H1 (cell line): ENCODE measurements around the gene MYBPC3. TPM values are rescaled to one million over a fixed set of nuclear protein-coding genes. Genes with fewer than 3 reads are reported as not detected.

Experiments used
- CTCF ChIA-PET: fragments of 300-600 bp; sonication (Branson Sonifier 250); formaldehyde crosslinking; loops from one replicate; lab custom pipeline; 2021; ENCODE audit not compliant: partially characterized antibody; lab: Charles Lee
- POLR2A ChIA-PET: fragments of 300-600 bp; sonication (Branson Sonifier 250); formaldehyde crosslinking; loops from one replicate; lab custom pipeline; 2021; ENCODE audit warnings: inconsistent platforms; ENCODE audit not compliant: partially characterized antibody; lab: Charles Lee
- DNase-seq, 2 experiments: peaks; one replicate each; pipeline versions ENCODE4 v3.0.0 to v3.0.0-alpha.2; 2010 to 2022; ENCODE audit warnings: low spot score in 2 of 2, low read depth in 1 of 2, mixed read lengths in 1 of 2
- FAIRE-seq: peaks from 2 replicates; lab custom pipeline; 2011; peaks lifted over from hg19 to GRCh38; lab: Jason Lieb, UNC
- H2AFZ ChIP-seq: 2 replicates; pipeline ENCODE4 v1.8.1; 2012; ENCODE audit warnings: low read length, inconsistent platforms
- H2AK5ac ChIP-seq: 2 replicates; pipeline ENCODE4 v1.6.1; 2013; ENCODE audit warnings: low read depth, low read length
- H2BK120ac ChIP-seq: replicated peaks from 2 replicates; pipeline ENCODE3; 2013; ENCODE audit warnings: low read depth, low read length, inconsistent platforms
- H2BK12ac ChIP-seq: 2 replicates; pipeline ENCODE4 v1.6.1; 2013; ENCODE audit warnings: low read depth, low read length
- H2BK15ac ChIP-seq: 2 replicates; pipeline ENCODE4 v1.6.1; 2013; ENCODE audit warnings: low read length
- H2BK20ac ChIP-seq: 2 replicates; pipeline ENCODE4 v1.6.1; 2013; ENCODE audit warnings: low read length
- H2BK5ac ChIP-seq: 2 replicates; pipeline ENCODE4 v1.6.1; 2013; ENCODE audit warnings: low read depth, low read length
- H3K14ac ChIP-seq: 2 replicates; pipeline ENCODE4 v1.6.1; 2013; ENCODE audit warnings: inconsistent platforms; ENCODE audit not compliant: insufficient read length
- H3K18ac ChIP-seq: 2 replicates; pipeline ENCODE4 v1.6.1; 2013; ENCODE audit warnings: low read length; ENCODE audit errors: extremely low read depth
- H3K23ac ChIP-seq: 2 replicates; pipeline ENCODE4 v1.6.1; 2013; ENCODE audit warnings: inconsistent platforms; ENCODE audit not compliant: insufficient read length
- H3K23me2 ChIP-seq: 2 replicates; pipeline ENCODE4 v1.6.1; 2013; ENCODE audit warnings: low read depth, low read length
- H3K27ac ChIP-seq: 2 replicates; pipeline ENCODE4 v1.6.1; 2011; ENCODE audit warnings: low read depth, low read length, inconsistent platforms
- H3K27me3 ChIP-seq, 4 experiments: replicated peaks in 1 of 4; 1 replicate in 1 of 4; 2 replicates in 3 of 4; pipeline versions ENCODE4 v1.6.1 to v1.8.1; 2011 to 2013; ENCODE audit warnings: low read length in 3 of 4, mild to moderate bottlenecking in 3 of 4, inconsistent platforms in 2 of 4, mixed read lengths in 2 of 4, moderate library complexity in 1 of 4; ENCODE audit not compliant: control insufficient read depth in 3 of 4, insufficient read depth in 3 of 4; ENCODE audit errors: extremely low read depth in 1 of 4
- H3K36me3 ChIP-seq, 4 experiments: 2 replicates each; pipeline versions ENCODE4 v1.6.1 to v1.8.1; 2011 to 2013; ENCODE audit warnings: mild to moderate bottlenecking in 4 of 4, low read length in 3 of 4, moderate library complexity in 2 of 4, control low read depth in 1 of 4, inconsistent platforms in 1 of 4; ENCODE audit not compliant: insufficient read depth in 4 of 4, control insufficient read depth in 2 of 4
- H3K4ac ChIP-seq: replicated peaks from 2 replicates; pipeline ENCODE3; 2013; ENCODE audit warnings: low read length, low read depth, mixed read lengths, inconsistent platforms; ENCODE audit not compliant: insufficient read length
- H3K4me1 ChIP-seq, 4 experiments: replicated peaks in 1 of 4; 1 replicate in 1 of 4; 2 replicates in 3 of 4; pipeline versions ENCODE4 v1.6.1 to v1.8.1; 2011 to 2013; ENCODE audit warnings: low read length in 3 of 4, inconsistent platforms in 2 of 4, mixed read lengths in 1 of 4; ENCODE audit not compliant: insufficient read depth in 4 of 4, control insufficient read depth in 3 of 4
- H3K4me2 ChIP-seq, 2 experiments: 2 replicates each; pipeline versions ENCODE4 v1.6.1 to v1.8.1; 2011 to 2013; ENCODE audit warnings: low read depth in 2 of 2, low read length in 2 of 2, control low read depth in 1 of 2, inconsistent platforms in 1 of 2, mild to moderate bottlenecking in 1 of 2; ENCODE audit not compliant: insufficient read depth in 1 of 2
- H3K4me3 ChIP-seq, 4 experiments: fragments of 200-600, 300-600 bp in 1 of 4; sonication (generic), shearing (Covaris generic), sonication (Bioruptor Twin) in 1 of 4; 2 replicates each; pipeline versions ENCODE4 v1.5.1 to v1.8.1; 2011 to 2016; ENCODE audit warnings: low read length in 4 of 4, low read depth in 3 of 4, control low read depth in 2 of 4, inconsistent platforms in 2 of 4, mild to moderate bottlenecking in 2 of 4, mixed read lengths in 1 of 4, moderate library complexity in 1 of 4; ENCODE audit not compliant: insufficient read depth in 2 of 4; ENCODE audit errors: extremely low read depth in 1 of 4
- H3K56ac ChIP-seq: replicated peaks from 2 replicates; pipeline ENCODE3; 2013; ENCODE audit warnings: low read depth, mild to moderate bottlenecking, mixed read lengths, low read length, inconsistent platforms; ENCODE audit not compliant: insufficient read length
- H3K79me1 ChIP-seq: 2 replicates; pipeline ENCODE4 v1.6.1; 2013; ENCODE audit warnings: low read depth, low read length, control low read depth
- H3K79me2 ChIP-seq, 2 experiments: 2 replicates each; pipeline versions ENCODE4 v1.6.1 to v1.8.1; 2012 to 2013; ENCODE audit warnings: low read length in 2 of 2, mild to moderate bottlenecking in 2 of 2, inconsistent platforms in 1 of 2; ENCODE audit not compliant: insufficient read depth in 2 of 2, control insufficient read depth in 1 of 2
- H3K9ac ChIP-seq, 4 experiments: replicated peaks in 1 of 4; 1 replicate in 1 of 4; 2 replicates in 3 of 4; pipeline versions ENCODE4 v1.6.1 to v1.8.1; 2011 to 2013; ENCODE audit warnings: low read depth in 3 of 4, low read length in 3 of 4, control low read depth in 2 of 4, mild to moderate bottlenecking in 2 of 4, moderate library complexity in 2 of 4, inconsistent platforms in 1 of 4; ENCODE audit errors: extremely low read depth in 1 of 4
- H3K9me3 ChIP-seq, 2 experiments: 2 replicates each; pipeline versions ENCODE4 v1.6.1 to v1.8.1; 2012 to 2013; ENCODE audit warnings: mild to moderate bottlenecking in 2 of 2, moderate library complexity in 2 of 2, control low read depth in 1 of 2, inconsistent platforms in 1 of 2, low read depth in 1 of 2, low read length in 1 of 2, mixed read lengths in 1 of 2; ENCODE audit not compliant: insufficient read depth in 2 of 2
- H4K20me1 ChIP-seq, 2 experiments: replicated peaks in 1 of 2; 2 replicates each; pipeline versions ENCODE3 to v1.8.1; 2011 to 2013; ENCODE audit warnings: inconsistent platforms in 2 of 2, low read length in 2 of 2, mild to moderate bottlenecking in 1 of 2; ENCODE audit not compliant: insufficient read depth in 2 of 2, control insufficient read depth in 1 of 2
- H4K5ac ChIP-seq: 2 replicates; pipeline ENCODE4 v1.6.1; 2013; ENCODE audit warnings: low read length, low read depth, mixed read lengths, inconsistent platforms; ENCODE audit not compliant: insufficient read length
- H4K8ac ChIP-seq: 2 replicates; pipeline ENCODE4 v1.8.0; 2013; ENCODE audit warnings: mild to moderate bottlenecking, moderate library complexity, low read length, inconsistent platforms; ENCODE audit not compliant: insufficient read depth; ENCODE audit errors: extremely low read depth
- H4K91ac ChIP-seq: replicated peaks from 2 replicates; pipeline ENCODE3; 2013; ENCODE audit warnings: low read length, mixed read lengths, inconsistent platforms; ENCODE audit not compliant: insufficient read length
- ASH2L ChIP-seq: fragments of 200-600, 300-600 bp; sonication (generic); IDR thresholded peaks from one replicate; pipeline ENCODE4 v1.7.1; 2017; ENCODE audit warnings: low read length
- BCL11A ChIP-seq, 2 experiments: IDR thresholded peaks; one replicate each; pipeline ENCODE4 v1.6.1; 2011; ENCODE audit warnings: low read depth in 2 of 2, low read length in 2 of 2, mild to moderate bottlenecking in 2 of 2
- CHD1 ChIP-seq: IDR thresholded peaks from 2 replicates; pipeline ENCODE4 v1.6.1; 2012; ENCODE audit warnings: low read depth, low read length, improper control_type of control experiment
- KDM1A ChIP-seq: fragments of 200-600, 300-600 bp; sonication (generic); IDR thresholded peaks from 2 replicates; pipeline ENCODE4 v1.7.1; 2016; ENCODE audit warnings: mild to moderate bottlenecking, low read length, borderline replicate concordance
- PHF8 ChIP-seq: fragments of 200-600 bp; sonication (generic); conservative IDR thresholded peaks from 2 replicates; pipeline ENCODE4 v1.7.1; 2012; ENCODE audit warnings: low read depth, mild to moderate bottlenecking, inconsistent platforms, low read length, moderate library complexity
- WGBS, 2 experiments: shearing (Covaris generic) in 1 of 2; methylation state at CpG; one replicate each; pipeline versions ENCODE4 v1.1.6 to v1.1.7; 2013 to 2015; ENCODE audit warnings: low lambda C conversion rate in 2 of 2, mixed read lengths in 2 of 2, inconsistent platforms in 1 of 2, low coverage in 1 of 2, missing lambda C conversion rate in 1 of 2; ENCODE audit not compliant: insufficient replicate concordance in 2 of 2, insufficient coverage in 1 of 2, insufficient read length in 1 of 2; ENCODE audit errors: extremely low coverage in 1 of 2, missing lambda C conversion rate in 1 of 2; 5-methylcytosine and 5-hydroxymethylcytosine counted together
- polyA plus RNA-seq, 7 experiments: library from polyadenylated mRNA; depleted of rRNA in 3 of 7; stranded (reverse) in 5 of 7; unstranded in 2 of 7; fragments of >200 nt in 5 of 7; fragments of 200-250 nt in 2 of 7; gene quantifications; 1 replicate in 5 of 7; 2 replicates in 1 of 7; 4 replicates in 1 of 7; pipeline versions ENCODE4 v1.2.1 to v1.2.3, GENCODE V29; 2011 to 2013; ENCODE audit warnings: missing spikeins in 2 of 7, mixed read lengths in 2 of 7
- total RNA-seq: library from RNA; stranded (reverse); fragmentation: NEBNext Ultra II Directional; extraction: Animal tissue kit (Norgen Biotek cat#: 25700); gene quantifications from 2 replicates; pipeline ENCODE4 v1.2.1, GENCODE V29; 2021

MYBPC3 gene
- total and polyA plus RNA-seq, 2 of the 8 experiments (the other 6 are each of a cell fraction or from before 2014, with no cell fraction given): 0.05 TPM; not detected in 1

GRCh38 chr11:47326198-47326597 is 26.3 kb downstream of the MYBPC3 start:
- WGBS, 2 experiments: 96% methylated on average over 12 of the region's 12 CpGs; no CpG with 5 or more reads in 1 of the 2 experiments
- no peak for DNase-seq

More at GRCh38 chr11:47326198-47326597, 26.3 kb downstream of the MYBPC3 start:
- Histone ChIP-seq H3K27ac (no peak overlapping the region), H3K9me3 (no peaks in the 10 kb centered on the region), H3K4me2 (no peak overlapping the region), H4K8ac (no peak overlapping the region), H3K23ac (no peak overlapping the region), H2BK12ac (no peak overlapping the region), H2AK5ac (no peak overlapping the region), H3K36me3 (peaks cover 0 to 23% (median 8%) of the 10 kb centered on the region in 4 experiments; a peak in 5 of 8 replicates), H4K91ac (no peak overlapping the region), H3K4ac (no peak overlapping the region), H4K5ac (no peak overlapping the region), H2AFZ (no peak overlapping the region), H3K18ac (no peak overlapping the region), H2BK120ac (no peak overlapping the region), H2BK15ac (no peak overlapping the region), H3K79me2 (no peaks in the 10 kb centered on the region), H2BK5ac (no peak overlapping the region), H2BK20ac (no peak overlapping the region), H4K20me1 (peaks cover 0 to 2% of the 10 kb centered on the region in 2 experiments), H3K9ac (no peak overlapping the region), H3K4me1 (no peaks in the 10 kb centered on the region), H3K14ac (no peak overlapping the region), H3K4me3 (no peak overlapping the region), H3K56ac (no peak overlapping the region), H3K79me1 (no peaks in the 10 kb centered on the region; the same call in 1 of the 2 replicates), H3K23me2 (no peaks in the 10 kb centered on the region), H3K27me3 (no peaks in the 10 kb centered on the region)
- ChIA-PET POLR2A (interaction anchor here (0.7 to 1.0 kb wide), 3 partner anchors 13 to 91 kb away, joined by 3 read pairs; no protein-coding TSS in a partner anchor), CTCF (interaction anchor here (0.6 to 1.3 kb wide), 6 partner anchors 36 to 721 kb away, joined by 3 to 5 read pairs (median 3); no protein-coding TSS in a partner anchor)
- no peak for FAIRE-seq
- no peak for TF ChIP-seq CHD1
- no peak for TF ChIP-seq ASH2L
- TF ChIP-seq BCL11A (IDR thresholded peaks at IDR 0.05; ENCODE audit: low read depth in 2 of 2, low read length in 2 of 2): no peak
- TF ChIP-seq PHF8: no peak
- no peak for TF ChIP-seq KDM1A
